HepG2 (cell line): ENCODE data around the gene P2RX3. TPM values are rescaled to one million over a fixed set of nuclear protein-coding genes. Genes with fewer than 3 reads are reported as not detected.

ENCODE experiments used
- ATAC-seq: fragments of 200-7000 bp; cut with Tn5 transposase; 3 replicates; pipeline ENCODE4 v1.9.1; 2020; ENCODE audit warnings: mild to moderate bottlenecking, moderate library complexity
- BruUV-seq: library from RNA; stranded (reverse); fragments of 400-500 nt; replicated peaks from 2 replicates; lab custom pipeline; 2021; lab: Mats Ljungman, UMichigan
- CTCF ChIA-PET: fragments of 300-600 bp; formaldehyde crosslinking; extraction: SDS; loops from one replicate; lab custom pipeline; 2021; ENCODE audit warnings: low total read pairs, inconsistent platforms, low intra/inter-chr PET ratio; lab: Yijun Ruan, JAX
- POLR2A ChIA-PET: fragments of 350-600 bp; sonication (Branson Sonifier 250); formaldehyde crosslinking; loops from one replicate; lab custom pipeline; 2020; ENCODE audit warnings: antibody characterized with exemption, inconsistent platforms; lab: Yijun Ruan, JAX
- DNase-seq: peaks from one replicate; pipeline ENCODE4 v3.0.0-alpha.2; 2015; ENCODE audit warnings: low spot score
- FAIRE-seq: peaks from 3 replicates; lab custom pipeline; 2011; peaks lifted over from hg19 to GRCh38; lab: Jason Lieb, UNC
- H2AFZ ChIP-seq: one replicate; pipeline ENCODE4 v1.6.1; 2011; ENCODE audit warnings: low read length, inconsistent platforms
- H3K27ac ChIP-seq: fragments of 300-600 bp; 3 replicates; pipeline ENCODE4 v1.8.0; 2011; ENCODE audit warnings: mixed run types, mild to moderate bottlenecking, mixed read lengths, low read length, inconsistent platforms; ENCODE audit not compliant: insufficient read depth; ENCODE audit errors: extremely low read length
- H3K27me3 ChIP-seq, 2 experiments: fragments of 200-600 bp in 1 of 2; 2 replicates in 1 of 2; 3 replicates in 1 of 2; pipeline versions ENCODE4 v1.6.0 to v1.8.0; 2011; ENCODE audit warnings: low read length in 2 of 2, mild to moderate bottlenecking in 2 of 2, moderate library complexity in 2 of 2, inconsistent platforms in 1 of 2; ENCODE audit not compliant: insufficient read depth in 2 of 2, control insufficient read depth in 1 of 2
- H3K36me3 ChIP-seq, 2 experiments: fragments of 200-600 bp in 1 of 2; replicated peaks in 1 of 2; 2 replicates in 1 of 2; 3 replicates in 1 of 2; pipeline versions ENCODE4 v1.5.1 to v1.8.0; 2011; ENCODE audit warnings: low read length in 2 of 2, inconsistent platforms in 1 of 2; ENCODE audit not compliant: insufficient read depth in 2 of 2, control insufficient read depth in 1 of 2
- H3K4me1 ChIP-seq: 2 replicates; pipeline ENCODE4 v1.5.1; 2012; ENCODE audit warnings: low read length, inconsistent platforms; ENCODE audit not compliant: insufficient read depth
- H3K4me2 ChIP-seq: 2 replicates; pipeline ENCODE4 v1.6.0; 2011; ENCODE audit warnings: low read depth, low read length, inconsistent platforms
- H3K4me3 ChIP-seq, 3 experiments: fragments of 200-600 bp in 1 of 3; sonication (generic), shearing (Covaris generic) in 1 of 3; replicated peaks in 1 of 3; 2 replicates each; pipeline ENCODE4 v1.5.1; 2011 to 2016; ENCODE audit warnings: low read length in 3 of 3, inconsistent platforms in 2 of 3, low read depth in 2 of 3, mild to moderate bottlenecking in 2 of 3, control low read depth in 1 of 3, mixed read lengths in 1 of 3; ENCODE audit not compliant: insufficient read depth in 1 of 3
- H3K79me2 ChIP-seq: one replicate; pipeline ENCODE4 v1.6.1; 2011; ENCODE audit warnings: low read length, inconsistent platforms; ENCODE audit not compliant: insufficient read depth
- H3K9ac ChIP-seq: 2 replicates; pipeline ENCODE4 v1.6.0; 2011; ENCODE audit warnings: mild to moderate bottlenecking, low read depth, low read length, inconsistent platforms; ENCODE audit not compliant: insufficient read depth
- H3K9me3 ChIP-seq: 2 replicates; pipeline ENCODE4 v1.5.1; 2012; ENCODE audit warnings: mild to moderate bottlenecking, low read length
- H4K20me1 ChIP-seq: 2 replicates; pipeline ENCODE4 v1.6.0; 2011; ENCODE audit warnings: inconsistent platforms, mild to moderate bottlenecking, low read length, moderate library complexity; ENCODE audit not compliant: insufficient read depth
- EED ChIP-seq: sonication (generic); formaldehyde crosslinking; IDR thresholded peaks from 2 replicates; pipeline ENCODE4 v1.5.0; 2020; ENCODE audit warnings: mild to moderate bottlenecking, missing genetic modification reagents
- ELF4 ChIP-seq: sonication (generic); formaldehyde crosslinking; IDR thresholded peaks from 2 replicates; pipeline ENCODE4 v1.5.0; 2020; ENCODE audit warnings: missing genetic modification reagents, mild to moderate bottlenecking, moderate library complexity, borderline replicate concordance
- FOXC1 ChIP-seq: sonication (generic); formaldehyde crosslinking; IDR thresholded peaks from 2 replicates; pipeline ENCODE4 v1.8.0; 2022; ENCODE audit warnings: mild to moderate bottlenecking, missing genetic modification reagents, borderline replicate concordance
- HES4 ChIP-seq: sonication (generic); formaldehyde crosslinking; IDR thresholded peaks from 2 replicates; pipeline ENCODE4 v1.9.0; 2021; ENCODE audit warnings: mild to moderate bottlenecking, missing genetic modification reagents, borderline replicate concordance
- HHEX ChIP-seq: IDR thresholded peaks from 2 replicates; pipeline ENCODE4 v1.6.1; 2016; ENCODE audit warnings: control low read depth
- HMGA1 ChIP-seq: sonication (generic); formaldehyde crosslinking; conservative IDR thresholded peaks from 2 replicates; pipeline ENCODE4 v1.4.0; 2020; ENCODE audit warnings: missing genetic modification reagents
- IRF1 ChIP-seq: sonication (generic); formaldehyde crosslinking; IDR thresholded peaks from 2 replicates; pipeline ENCODE4 v1.4.0; 2020; ENCODE audit warnings: low read depth, mild to moderate bottlenecking, missing genetic modification reagents
- KLF15 ChIP-seq: sonication (generic); formaldehyde crosslinking; IDR thresholded peaks from 2 replicates; pipeline ENCODE4 v1.8.1; 2023; ENCODE audit warnings: borderline replicate concordance, mild to moderate bottlenecking, inconsistent platforms, missing genetic modification reagents, mixed read lengths
- NPAS2 ChIP-seq: sonication (generic); formaldehyde crosslinking; IDR thresholded peaks from 2 replicates; pipeline ENCODE4 v1.8.0; 2022; ENCODE audit warnings: mild to moderate bottlenecking, missing genetic modification reagents, borderline replicate concordance
- TOPORS ChIP-seq: sonication (generic); formaldehyde crosslinking; IDR thresholded peaks from 2 replicates; pipeline ENCODE4 v1.8.0; 2023; ENCODE audit warnings: mild to moderate bottlenecking, missing genetic modification reagents
- TSC22D2 ChIP-seq: sonication (generic); formaldehyde crosslinking; IDR thresholded peaks from 2 replicates; pipeline ENCODE4 v1.5.1; 2020; ENCODE audit warnings: missing genetic modification reagents, mild to moderate bottlenecking, borderline replicate concordance
- YEATS2 ChIP-seq: sonication (generic); formaldehyde crosslinking; IDR thresholded peaks from 2 replicates; pipeline ENCODE4 v1.4.0; 2020; ENCODE audit warnings: missing genetic modification reagents, borderline replicate concordance
- ZMYM2 ChIP-seq: sonication (generic); formaldehyde crosslinking; IDR thresholded peaks from 2 replicates; pipeline ENCODE4 v1.8.0; 2022; ENCODE audit warnings: mild to moderate bottlenecking, missing genetic modification reagents
- ZNF24 ChIP-seq: fragments of 450-650 bp; IDR thresholded peaks from 2 replicates; pipeline ENCODE4 v1.6.1; 2017; ENCODE audit warnings: antibody characterized with exemption, mild to moderate bottlenecking
- ZNF34 ChIP-seq: sonication (generic); formaldehyde crosslinking; IDR thresholded peaks from 2 replicates; pipeline ENCODE4 v1.4.0; 2020; ENCODE audit warnings: mild to moderate bottlenecking, missing genetic modification reagents, borderline replicate concordance
- ZNF740 ChIP-seq: sonication (generic); formaldehyde crosslinking; IDR thresholded peaks from 2 replicates; pipeline ENCODE4 v1.4.0; 2020; ENCODE audit warnings: missing genetic modification reagents
- ZNF792 ChIP-seq: IDR thresholded peaks from 2 replicates; pipeline ENCODE4 v1.6.1; 2016
- ZNF883 ChIP-seq: sonication (generic); formaldehyde crosslinking; IDR thresholded peaks from 2 replicates; pipeline ENCODE4 v1.5.1; 2020; ENCODE audit warnings: mild to moderate bottlenecking, missing genetic modification reagents; ENCODE audit errors: not compliant biosample characterization
- WGBS: methylation state at CpG from one replicate; pipeline ENCODE4 v1.1.6; 2017; ENCODE audit warnings: low lambda C conversion rate; 5-methylcytosine and 5-hydroxymethylcytosine counted together
- in situ Hi-C: cut with HindIII; loops from 2 replicates; pipeline ENCODE4 v1.10.0; 2017; ENCODE audit warnings: low pct_unique_long_range_greater_than_20kb; ENCODE audit not compliant: extremely low pct_ligation_motif_present
- intact Hi-C: fragments of 100-400 bp; cut with micrococcal nuclease; formaldehyde crosslinking; loops from one replicate; pipeline ENCODE4 v1.10.0; 2022; ENCODE audit not compliant: unreplicated experiment
- polyA plus RNA-seq, 8 experiments: library from polyadenylated mRNA; depleted of rRNA in 3 of 8; stranded (reverse) in 7 of 8; unstranded in 1 of 8; fragments of >200 nt; fragmentation: Illumina TruSeq in 4 of 8; extraction: Trizol in 4 of 8; gene quantifications; 2 replicates each; pipeline versions ENCODE4 v1.2.1 to v1.2.3, GENCODE V29; 2011 to 2016; ENCODE audit warnings: low read depth in 4 of 8, missing spikeins in 1 of 8, mixed read lengths in 1 of 8; ENCODE audit not compliant: insufficient read depth in 1 of 8
- total RNA-seq, 5 experiments: library from RNA; depleted of rRNA; stranded (reverse); fragments of >200 nt; fragmentation: Illumina TruSeq; extraction: Trizol; gene quantifications; 2 replicates each; pipeline ENCODE4 v1.2.3, GENCODE V29; 2016; ENCODE audit warnings: low read depth in 1 of 5
- TF ChIP-seq, protein P1 (sequence below): IDR thresholded peaks from 2 replicates; pipeline ENCODE4 v1.6.1; 2016; ENCODE audit warnings: missing compliant biosample characterization, missing genetic modification reagents, borderline replicate concordance
- TF ChIP-seq, protein P2 (sequence below): sonication (generic); formaldehyde crosslinking; IDR thresholded peaks from 2 replicates; pipeline ENCODE4 v1.8.1; 2023; ENCODE audit warnings: mild to moderate bottlenecking, missing genetic modification reagents

P2RX3 gene
- total and polyA plus RNA-seq, 2 of the 13 experiments (the other 11 are each of a cell fraction or from before 2014, with no cell fraction given), result 0.08 TPM; not detected in 1

GRCh38 chr11:57364851-57365660, 26.9 kb downstream of the P2RX3 start (continued):
- TF ChIP-seq, protein P1, sequence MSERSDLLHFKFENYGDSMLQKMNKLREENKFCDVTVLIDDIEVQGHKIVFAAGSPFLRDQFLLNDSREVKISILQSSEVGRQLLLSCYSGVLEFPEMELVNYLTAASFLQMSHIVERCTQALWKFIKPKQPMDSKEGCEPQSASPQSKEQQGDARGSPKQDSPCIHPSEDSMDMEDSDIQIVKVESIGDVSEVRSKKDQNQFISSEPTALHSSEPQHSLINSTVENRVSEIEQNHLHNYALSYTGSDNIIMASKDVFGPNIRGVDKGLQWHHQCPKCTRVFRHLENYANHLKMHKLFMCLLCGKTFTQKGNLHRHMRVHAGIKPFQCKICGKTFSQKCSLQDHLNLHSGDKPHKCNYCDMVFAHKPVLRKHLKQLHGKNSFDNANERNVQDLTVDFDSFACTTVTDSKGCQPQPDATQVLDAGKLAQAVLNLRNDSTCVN (CRISPR knock-in tag), result no peak
- TF ChIP-seq NPAS2 (CRISPR knock-in tag) (no peak), ZNF24 (no peak), KLF15 (no peak)

DNA sequence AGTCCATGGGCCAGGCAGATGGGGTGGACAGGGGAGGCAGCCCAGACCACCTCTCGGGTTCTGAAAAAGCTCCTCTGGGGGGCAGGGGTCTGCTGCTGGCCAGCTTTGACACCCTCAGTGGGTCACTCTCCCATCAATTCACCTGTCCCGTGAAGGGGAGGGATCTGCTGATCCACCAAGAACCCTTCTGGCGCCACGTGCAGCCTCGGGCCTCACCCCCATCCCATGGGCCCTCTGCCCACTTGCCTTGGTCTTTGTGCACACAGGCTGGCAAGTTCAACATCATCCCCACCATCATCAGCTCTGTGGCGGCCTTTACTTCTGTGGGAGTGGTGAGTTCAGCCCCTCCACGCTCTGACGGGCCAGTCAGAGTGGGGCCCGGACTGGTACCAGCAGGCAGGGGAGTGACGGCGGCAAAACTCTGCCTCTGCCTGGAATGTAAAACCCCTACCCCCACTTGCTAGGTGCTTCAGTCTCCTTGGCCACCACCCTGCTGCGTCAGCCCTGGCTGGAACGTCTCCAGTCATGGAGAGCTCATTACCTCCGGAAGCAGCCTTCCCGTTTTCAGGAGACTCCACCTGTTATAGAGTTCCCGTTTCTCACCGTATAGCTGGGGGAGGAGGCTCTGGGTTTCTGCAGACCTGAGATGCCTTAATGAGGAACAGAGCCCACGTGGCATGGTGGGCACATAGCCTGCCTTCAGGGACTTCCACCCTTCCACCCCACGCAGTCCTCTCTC, 30.1 kb downstream of the P2RX3 start:
- ATAC-seq (no peak), FAIRE-seq (no peak), DNase-seq (no peak)
- H3K4me2 ChIP-seq, result no peak overlapping the region
- ChIA-PET CTCF (no interaction called here), POLR2A (no interaction called here)
- H3K4me1 ChIP-seq, result no peaks in the 10 kb centered on the region
- H3K4me3 ChIP-seq, result no peak overlapping the region
- in situ Hi-C loops, result no loop called here
- no TSS peak for BruUV-seq
- H2AFZ ChIP-seq, result no peak overlapping the region
- H3K9ac ChIP-seq, result no peak overlapping the region
- no peaks in the 10 kb centered on the region for H3K9me3 ChIP-seq
- H4K20me1 ChIP-seq, result no peaks in the 10 kb centered on the region
- WGBS, result 80% methylated on average over 1 of the region's 19 CpGs
- H3K27ac ChIP-seq, result no peak overlapping the region
- H3K36me3 ChIP-seq, result no peaks in the 10 kb centered on the region
- intact Hi-C loops, result no loop called here
- peaks cover 3 to 23% of the 10 kb centered on the region in 2 experiments for H3K27me3 ChIP-seq
- H3K79me2 ChIP-seq, result no peaks in the 10 kb centered on the region
- TF ChIP-seq ZNF883 (no peak), TOPORS (no peak), FOXC1 (CRISPR knock-in tag) (no peak), ZMYM2 (CRISPR knock-in tag) (no peak), EED (CRISPR knock-in tag) (no peak), ZNF792 (CRISPR knock-in tag) (no peak), HHEX (CRISPR knock-in tag) (no peak), HES4 (CRISPR knock-in tag) (no peak), ZNF740 (CRISPR knock-in tag) (no peak), YEATS2 (no peak), HMGA1 (CRISPR knock-in tag) (no peak), ZNF34 (CRISPR knock-in tag) (no peak), IRF1 (CRISPR knock-in tag) (no peak), ELF4 (CRISPR knock-in tag) (no peak), TSC22D2 (no peak)
- TF ChIP-seq, protein P2, sequence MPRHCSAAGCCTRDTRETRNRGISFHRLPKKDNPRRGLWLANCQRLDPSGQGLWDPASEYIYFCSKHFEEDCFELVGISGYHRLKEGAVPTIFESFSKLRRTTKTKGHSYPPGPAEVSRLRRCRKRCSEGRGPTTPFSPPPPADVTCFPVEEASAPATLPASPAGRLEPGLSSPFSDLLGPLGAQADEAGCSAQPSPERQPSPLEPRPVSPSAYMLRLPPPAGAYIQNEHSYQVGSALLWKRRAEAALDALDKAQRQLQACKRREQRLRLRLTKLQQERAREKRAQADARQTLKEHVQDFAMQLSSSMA (CRISPR knock-in tag), result no peak
